Measurements from ENCODE around the gene HMGN3. TPM values are rescaled to one million over a fixed set of nuclear protein-coding genes. Genes with fewer than 3 reads are reported as not detected.
A peak's percentile ranks its signal among the peaks of the same experiment; 100 is the strongest.

HMGN3 gene
- total RNA-seq = 10 to 100 TPM in 3 of 4 donors, 1 to 10 TPM in 1; 9.4 to 33.5 (median 21.6) TPM

- no peaks in the 10 kb centered on the region for H3K36me3 ChIP-seq
- H3K27me3 ChIP-seq = no peaks in the 10 kb centered on the region
- peak within 1 kb of the TSS; percentile 92 to 97 (median 94) for H3K27ac ChIP-seq
- H3K9me3 ChIP-seq = no peaks in the 10 kb centered on the region
- peak within 1 kb of the TSS; percentile 62 to 94 (median 84) for H3K4me3 ChIP-seq
- peak; percentile 96 for DNase-seq
- WGBS, 2 donors (ENCODE audit: low coverage in 1 of 2) = 2 to 6% methylated on average over 19 to 51 of the region's 51 CpGs
- peaks cover 0 to 19% (median 5%) of the 10 kb centered on the region in 4 donors for H3K4me1 ChIP-seq
- in situ Hi-C loops (cut with MboI; ENCODE audit: low pct_ligation_motif_present in 1 of 4, low pct_unique_long_range_greater_than_20kb in 1 of 4, low sequenced_read_pairs in 3 of 4) (no loop called here), intact Hi-C loops (cut with DNase I; ENCODE audit: low total_unique reads) (loop anchor here (5.0 kb wide), 1 partner anchor 157 kb away; the partner anchor contains the start of gene PHIP)
- TF ChIP-seq, protein P1, sequence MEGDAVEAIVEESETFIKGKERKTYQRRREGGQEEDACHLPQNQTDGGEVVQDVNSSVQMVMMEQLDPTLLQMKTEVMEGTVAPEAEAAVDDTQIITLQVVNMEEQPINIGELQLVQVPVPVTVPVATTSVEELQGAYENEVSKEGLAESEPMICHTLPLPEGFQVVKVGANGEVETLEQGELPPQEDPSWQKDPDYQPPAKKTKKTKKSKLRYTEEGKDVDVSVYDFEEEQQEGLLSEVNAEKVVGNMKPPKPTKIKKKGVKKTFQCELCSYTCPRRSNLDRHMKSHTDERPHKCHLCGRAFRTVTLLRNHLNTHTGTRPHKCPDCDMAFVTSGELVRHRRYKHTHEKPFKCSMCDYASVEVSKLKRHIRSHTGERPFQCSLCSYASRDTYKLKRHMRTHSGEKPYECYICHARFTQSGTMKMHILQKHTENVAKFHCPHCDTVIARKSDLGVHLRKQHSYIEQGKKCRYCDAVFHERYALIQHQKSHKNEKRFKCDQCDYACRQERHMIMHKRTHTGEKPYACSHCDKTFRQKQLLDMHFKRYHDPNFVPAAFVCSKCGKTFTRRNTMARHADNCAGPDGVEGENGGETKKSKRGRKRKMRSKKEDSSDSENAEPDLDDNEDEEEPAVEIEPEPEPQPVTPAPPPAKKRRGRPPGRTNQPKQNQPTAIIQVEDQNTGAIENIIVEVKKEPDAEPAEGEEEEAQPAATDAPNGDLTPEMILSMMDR (IDR thresholded peaks at IDR 0.05) = peak in 1 of 5 experiments; percentile 19
- no peak for TF ChIP-seq EP300 (IDR thresholded peaks at IDR 0.05; ENCODE audit: low read depth)
- TF ChIP-seq POLR2AphosphoS5 (IDR thresholded peaks at IDR 0.05) = peak; percentile 92 to 94 (median 93)
- TF ChIP-seq POLR2A (IDR thresholded peaks at IDR 0.05) = peak; percentile 82
These were observed at the start of gene HMGN3 for GRCh38 chr6:79234150-79235022. TSS of gene HMGN3 (minus strand) at chr6:79234682.

- no peak overlapping the region for H3K4me3 ChIP-seq
- no peaks in the 10 kb centered on the region for H3K4me1 ChIP-seq
- H3K36me3 ChIP-seq = no peaks in the 10 kb centered on the region
- in situ Hi-C loops (cut with MboI; ENCODE audit: low pct_ligation_motif_present in 1 of 4, low pct_unique_long_range_greater_than_20kb in 1 of 4, low sequenced_read_pairs in 3 of 4) = no loop called here
- no peaks in the 10 kb centered on the region for H3K9me3 ChIP-seq
- 73 to 74% methylated on average over 1 of the region's 1 CpG for WGBS, 2 donors (ENCODE audit: low coverage in 1 of 2)
- intact Hi-C loops (cut with DNase I; ENCODE audit: low total_unique reads) = no loop called here
- no peak overlapping the region for H3K27ac ChIP-seq
- TF ChIP-seq POLR2A (IDR thresholded peaks at IDR 0.05) (no peak), POLR2AphosphoS5 (IDR thresholded peaks at IDR 0.05) (no peak), EP300 (IDR thresholded peaks at IDR 0.05; ENCODE audit: low read depth) (no peak)
- TF ChIP-seq, protein P1 (IDR thresholded peaks at IDR 0.05) = no peak
- DNase-seq = no peak
- no peaks in the 10 kb centered on the region for H3K27me3 ChIP-seq
These were observed 46.3 kb upstream of the HMGN3 start for GRCh38 chr6:79280756-79281155.

DNA sequence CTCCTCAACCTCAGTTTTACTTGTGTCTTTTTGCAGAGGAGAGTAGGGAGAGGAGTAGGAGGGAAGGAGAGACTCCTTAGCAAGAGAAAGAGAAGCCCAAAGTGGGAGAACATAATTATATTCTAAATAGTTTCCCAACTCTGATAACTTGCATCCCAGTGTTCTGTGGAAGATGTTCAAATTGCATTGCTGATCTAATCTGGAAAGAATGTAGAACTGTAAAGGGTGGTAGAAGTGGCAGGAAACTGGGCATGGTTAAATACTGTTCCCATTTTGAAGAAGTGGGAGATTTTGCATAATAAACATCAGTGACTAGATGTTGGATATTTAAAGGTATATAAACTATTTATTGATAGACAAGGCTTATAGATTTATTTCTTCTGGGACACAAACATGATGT lies 42.6 kb upstream of the HMGN3 start:
- intact Hi-C loops (cut with DNase I; ENCODE audit: low total_unique reads) = no loop called here

DNA sequence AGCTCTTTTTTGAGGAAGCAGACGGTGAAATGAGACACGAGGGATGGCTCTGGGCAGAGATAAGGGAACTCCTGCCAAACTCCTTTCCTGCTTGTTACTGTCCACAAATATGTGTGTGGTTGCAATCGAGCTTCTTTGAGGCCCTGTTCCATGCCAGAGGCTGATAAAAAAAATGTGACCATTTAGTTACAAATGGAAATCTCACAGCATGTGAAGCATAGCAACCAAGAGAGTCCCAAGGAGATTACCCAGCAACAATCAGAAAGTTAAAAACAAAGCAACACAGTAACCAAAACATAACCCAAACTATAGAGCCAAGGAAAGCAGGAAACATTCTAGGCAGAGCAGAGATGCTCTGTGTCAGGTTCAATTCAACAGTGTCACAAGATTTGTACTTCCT lies 35.4 kb upstream of the HMGN3 start:
- in situ Hi-C loops (cut with MboI; ENCODE audit: low pct_ligation_motif_present in 1 of 4, low pct_unique_long_range_greater_than_20kb in 1 of 4, low sequenced_read_pairs in 3 of 4) (loop anchor here in 1 of 4 donors (25.0 kb wide), 1 partner anchor 158 kb away; no protein-coding TSS in a partner anchor), intact Hi-C loops (cut with DNase I; ENCODE audit: low total_unique reads) (no loop called here)
- Histone ChIP-seq H3K4me1 (no peaks in the 10 kb centered on the region), H3K4me3 (no peak overlapping the region), H3K36me3 (no peaks in the 10 kb centered on the region), H3K9me3 (no peaks in the 10 kb centered on the region), H3K27me3 (no peaks in the 10 kb centered on the region), H3K27ac (no peak overlapping the region)
- 7 to 14% methylated on average over 3 of the region's 3 CpGs for WGBS, 2 donors (ENCODE audit: low coverage in 1 of 2)
- TF ChIP-seq POLR2A (IDR thresholded peaks at IDR 0.05) (no peak), EP300 (IDR thresholded peaks at IDR 0.05; ENCODE audit: low read depth) (no peak), POLR2AphosphoS5 (IDR thresholded peaks at IDR 0.05) (no peak)
- TF ChIP-seq, protein P1 (IDR thresholded peaks at IDR 0.05) = no peak
- no peak for DNase-seq

More for the DNA sequence above, 42.6 kb upstream of the HMGN3 start:
- Histone ChIP-seq H3K27me3 (no peaks in the 10 kb centered on the region), H3K4me1 (no peaks in the 10 kb centered on the region), H3K9me3 (no peaks in the 10 kb centered on the region), H3K27ac (no peak overlapping the region), H3K4me3 (no peak overlapping the region), H3K36me3 (no peaks in the 10 kb centered on the region)
- no peak for DNase-seq
- in situ Hi-C loops (cut with MboI; ENCODE audit: low pct_ligation_motif_present in 1 of 4, low pct_unique_long_range_greater_than_20kb in 1 of 4, low sequenced_read_pairs in 3 of 4) = no loop called here
- TF ChIP-seq POLR2A (IDR thresholded peaks at IDR 0.05) (no peak), EP300 (IDR thresholded peaks at IDR 0.05; ENCODE audit: low read depth) (no peak), POLR2AphosphoS5 (IDR thresholded peaks at IDR 0.05) (no peak)
- TF ChIP-seq, protein P1 (IDR thresholded peaks at IDR 0.05) = no peak
